CD14-positive monocyte (primary cell): Measurements from ENCODE around the gene PPA2. TPM values are rescaled to one million over a fixed set of nuclear protein-coding genes. Genes with fewer than 3 reads are reported as not detected.

ENCODE experiments used
- DNase-seq, 3 donors: peaks; one replicate each; pipeline ENCODE4 v3.0.0-alpha.2; 2011 to 2022
- H2AFZ ChIP-seq: 2 replicates; pipeline ENCODE4 v1.6.0; 2012; ENCODE audit warnings: mild to moderate bottlenecking, low read depth, low read length, inconsistent platforms; ENCODE audit not compliant: insufficient read depth, poor library complexity, severe bottlenecking
- H3K27ac ChIP-seq, 2 donors: 1 replicate in 1 of 2; 2 replicates in 1 of 2; pipeline ENCODE4 v1.5.1; 2012 to 2013; ENCODE audit warnings: low read length in 2 of 2, control low read depth in 1 of 2, inconsistent platforms in 1 of 2, low read depth in 1 of 2, mild to moderate bottlenecking in 1 of 2
- H3K27me3 ChIP-seq, 2 donors: one replicate each; pipeline versions ENCODE4 v1.6.0 to v1.6.1; 2011 to 2013; ENCODE audit warnings: low read length in 2 of 2; ENCODE audit not compliant: control insufficient read depth in 2 of 2, insufficient read depth in 2 of 2
- H3K36me3 ChIP-seq, 2 donors: replicated peaks in 1 of 2; 1 replicate in 1 of 2; 2 replicates in 1 of 2; pipeline versions ENCODE4 v1.5.1 to v1.6.1; 2012 to 2013; ENCODE audit warnings: low read length in 2 of 2, control low read depth in 1 of 2, inconsistent platforms in 1 of 2, mild to moderate bottlenecking in 1 of 2; ENCODE audit not compliant: insufficient read depth in 2 of 2, control insufficient read depth in 1 of 2
- H3K4me1 ChIP-seq, 2 donors: 1 replicate in 1 of 2; 2 replicates in 1 of 2; pipeline versions ENCODE4 v1.5.1 to v1.6.1; 2012 to 2013; ENCODE audit warnings: low read length in 2 of 2, control low read depth in 1 of 2, inconsistent platforms in 1 of 2, mild to moderate bottlenecking in 1 of 2, moderate library complexity in 1 of 2; ENCODE audit not compliant: insufficient read depth in 2 of 2, control insufficient read depth in 1 of 2
- H3K4me2 ChIP-seq: replicated peaks from 2 replicates; pipeline ENCODE3; 2012; ENCODE audit warnings: low read length, moderate library complexity, mild to moderate bottlenecking; ENCODE audit not compliant: poor library complexity, severe bottlenecking; ENCODE audit errors: extremely low read depth
- H3K4me3 ChIP-seq, 3 experiments: fragments of 200-600 bp in 1 of 3; sonication (generic) in 1 of 3; replicated peaks in 1 of 3; 1 replicate in 2 of 3; 2 replicates in 1 of 3; pipeline ENCODE4 v1.5.1; 2011 to 2013; ENCODE audit warnings: low read length in 3 of 3, mild to moderate bottlenecking in 3 of 3, control low read depth in 2 of 3, low read depth in 2 of 3, inconsistent platforms in 1 of 3, moderate library complexity in 1 of 3
- H3K79me2 ChIP-seq: 2 replicates; pipeline ENCODE4 v1.6.0; 2012; ENCODE audit warnings: mild to moderate bottlenecking, control low read depth, inconsistent platforms, low read length, moderate library complexity; ENCODE audit not compliant: insufficient read depth
- H3K9ac ChIP-seq: 2 replicates; pipeline ENCODE4 v1.6.0; 2017; ENCODE audit warnings: low read length, mild to moderate bottlenecking; ENCODE audit not compliant: insufficient read depth, poor library complexity, severe bottlenecking
- H3K9me3 ChIP-seq, 2 donors: replicated peaks in 1 of 2; 1 replicate in 1 of 2; 2 replicates in 1 of 2; pipeline versions ENCODE4 v1.5.1 to v1.6.1; 2012 to 2013; ENCODE audit warnings: low read length in 2 of 2, control low read depth in 1 of 2; ENCODE audit not compliant: control insufficient read depth in 1 of 2, insufficient read depth in 1 of 2
- H4K20me1 ChIP-seq: 2 replicates; pipeline ENCODE4 v1.6.0; 2012; ENCODE audit warnings: mild to moderate bottlenecking, low read length, control low read depth, moderate library complexity; ENCODE audit not compliant: insufficient read depth
- H3K27ac Mint-ChIP-seq, 7 donors: one replicate each; pipeline ENCODE4 v1.8.0; 2020; ENCODE audit warnings: mild to moderate bottlenecking in 7 of 7, mixed read lengths in 7 of 7, moderate library complexity in 6 of 7, inconsistent platforms in 2 of 7
- H3K27me3 Mint-ChIP-seq, 3 donors: one replicate each; pipeline ENCODE4 v1.8.0; 2021 to 2022; ENCODE audit warnings: low read depth in 3 of 3, mild to moderate bottlenecking in 3 of 3, mixed read lengths in 3 of 3, moderate library complexity in 3 of 3, inconsistent platforms in 1 of 3
- H3K36me3 Mint-ChIP-seq, 2 donors: one replicate each; pipeline ENCODE4 v1.8.0; 2020; ENCODE audit warnings: mixed read lengths in 2 of 2, inconsistent platforms in 1 of 2, mild to moderate bottlenecking in 1 of 2
- H3K4me1 Mint-ChIP-seq: one replicate; pipeline ENCODE4 v1.8.0; 2020; ENCODE audit warnings: mild to moderate bottlenecking, mixed read lengths
- H3K4me3 Mint-ChIP-seq, 2 donors: one replicate each; pipeline ENCODE4 v1.8.0; 2020; ENCODE audit warnings: mild to moderate bottlenecking in 2 of 2, mixed read lengths in 2 of 2, moderate library complexity in 1 of 2
- H3K9me3 Mint-ChIP-seq, 7 donors: one replicate each; pipeline ENCODE4 v1.8.0; 2020 to 2022; ENCODE audit warnings: mixed read lengths in 7 of 7, mild to moderate bottlenecking in 6 of 7, moderate library complexity in 6 of 7, inconsistent platforms in 2 of 7
- CTCF ChIP-seq: fragments of 200-600 bp; IDR thresholded peaks from one replicate; pipeline ENCODE4 v1.8.0; 2022; ENCODE audit warnings: antibody characterized with exemption, mild to moderate bottlenecking
- WGBS: methylation state at CpG from one replicate; pipeline ENCODE4 v1.1.5; 2013; ENCODE audit warnings: missing lambda C conversion rate; ENCODE audit not compliant: insufficient coverage; 5-methylcytosine and 5-hydroxymethylcytosine counted together
- intact Hi-C, 2 donors: fragments of 100-400 bp; cut with micrococcal nuclease; formaldehyde crosslinking; loops; one replicate each; pipeline versions ENCODE4 v1.15.0 to v1.15.1; 2023
- polyA plus RNA-seq, 3 donors: library from polyadenylated mRNA; depleted of rRNA in 1 of 3; unstranded in 2 of 3; stranded (reverse) in 1 of 3; fragments of 300-500 nt in 2 of 3; fragments of >200 nt in 1 of 3; fragmentation: Illumina TruSeq in 2 of 3; gene quantifications; 1 replicate in 2 of 3; 2 replicates in 1 of 3; pipeline ENCODE4 v1.2.3, GENCODE V29; 2012 to 2021

The PPA2 gene
- polyA plus RNA-seq, 3 donors: 24.8 to 128 (median 110) TPM

- no CpG with 5 or more reads among the region's 2 CpGs for WGBS
- TF ChIP-seq CTCF: no peak
- H3K4me1 Mint-ChIP-seq: peaks cover 8% of the 10 kb centered on the region
- H3K9me3 ChIP-seq: no peaks in the 10 kb centered on the region
- no peaks in the 10 kb centered on the region for H3K27me3 Mint-ChIP-seq
- peaks cover 0 to 4% (median 0%) of the 10 kb centered on the region in 7 donors for H3K9me3 Mint-ChIP-seq
- H3K36me3 Mint-ChIP-seq: peaks cover 49 to 70% of the 10 kb centered on the region in 2 donors
- H3K27ac Mint-ChIP-seq: peak overlapping the region in 1 of 7 donors; percentile 69
- H4K20me1 ChIP-seq: peaks cover 5% of the 10 kb centered on the region
- no peak overlapping the region for H3K4me3 ChIP-seq
- no peaks in the 10 kb centered on the region for H3K4me1 ChIP-seq
- peaks cover 20% of the 10 kb centered on the region for H3K79me2 ChIP-seq
- H3K36me3 ChIP-seq: peaks cover 24 to 71% of the 10 kb centered on the region in 2 donors
- no peak for DNase-seq
- no peaks in the 10 kb centered on the region for H3K27me3 ChIP-seq
- H3K4me3 Mint-ChIP-seq: no peak overlapping the region
- H2AFZ ChIP-seq: no peak overlapping the region
- no peak overlapping the region for H3K4me2 ChIP-seq
- no peak overlapping the region for H3K27ac ChIP-seq
- intact Hi-C loops: no loop called here
- H3K9ac ChIP-seq: no peak overlapping the region
Measured at GRCh38 chr4:105451346-105451745, 22.5 kb downstream of the PPA2 start.

GRCh38 chr4:105440890-105441289, 33.0 kb downstream of the PPA2 start:
- Histone ChIP-seq H3K4me2 (no peak overlapping the region), H3K9ac (no peak overlapping the region), H3K9me3 (peaks cover 0 to 4% of the 10 kb centered on the region in 2 donors), H4K20me1 (no peaks in the 10 kb centered on the region), H3K79me2 (no peaks in the 10 kb centered on the region), H2AFZ (no peak overlapping the region), H3K4me1 (no peaks in the 10 kb centered on the region), H3K4me3 (no peak overlapping the region), H3K27me3 (no peaks in the 10 kb centered on the region), H3K36me3 (peaks cover 45 to 81% of the 10 kb centered on the region in 2 donors), H3K27ac (no peak overlapping the region)
- DNase-seq: no peak
- Mint-ChIP-seq H3K9me3 (peaks cover 6 to 13% (median 7%) of the 10 kb centered on the region in 7 donors), H3K36me3 (peaks cover 40 to 43% of the 10 kb centered on the region in 2 donors), H3K27me3 (no peaks in the 10 kb centered on the region), H3K4me3 (no peak overlapping the region), H3K4me1 (no peaks in the 10 kb centered on the region), H3K27ac (peak overlapping the region in 1 of 7 donors; percentile 25)
- intact Hi-C loops: no loop called here
- TF ChIP-seq CTCF: no peak
